ENCODE measurements around the gene PARP8.
"Not testable (repeated sequence)": the region's sequence is repeated elsewhere in the genome, so short reads cannot be mapped to it uniquely, and the experiment has no call there.

PARP8 gene

GRCh38 chr5:50666261-50667022 lies at the start of gene PARP8:
TSS of gene PARP8 (plus strand) at chr5:50666637. CDS start at chr5:50667096, 459 bp downstream.
- TF ChIP-seq CTCF (IDR thresholded peaks at IDR 0.05; ENCODE audit: control insufficient read depth, extremely low read depth, insufficient read depth): no peak
- peak within 1 kb of the TSS; percentile 71 for H3K4me3 ChIP-seq (ENCODE audit: low read depth, low read length)
- no peak for DNase-seq (ENCODE audit: low read depth)

GRCh38 chr5:50623666-50624065 lies 42.8 kb upstream of the PARP8 start:
- H3K4me3 ChIP-seq (ENCODE audit: low read depth, low read length): no peak overlapping the region
- peak; percentile 13 for DNase-seq (ENCODE audit: low read depth)
- no peak for TF ChIP-seq CTCF (IDR thresholded peaks at IDR 0.05; ENCODE audit: control insufficient read depth, extremely low read depth, insufficient read depth)

GRCh38 chr5:50634866-50635265 lies 31.6 kb upstream of the PARP8 start:
- DNase-seq (ENCODE audit: low read depth); H3K4me3 ChIP-seq (ENCODE audit: low read depth, low read length): not testable (repeated sequence)

- not testable (repeated sequence) for DNase-seq (ENCODE audit: low read depth)
These were observed 28.9 kb upstream of the PARP8 start for GRCh38 chr5:50637576-50637975.

GRCh38 chr5:50646591-50646990 lies 19.8 kb upstream of the PARP8 start:
- DNase-seq (ENCODE audit: low read depth): no peak
- no peak overlapping the region for H3K4me3 ChIP-seq (ENCODE audit: low read depth, low read length)
- TF ChIP-seq CTCF (IDR thresholded peaks at IDR 0.05; ENCODE audit: control insufficient read depth, extremely low read depth, insufficient read depth): no peak

More at GRCh38 chr5:50637576-50637975, 28.9 kb upstream of the PARP8 start:
- not testable (repeated sequence) for H3K4me3 ChIP-seq (ENCODE audit: low read depth, low read length)

GRCh38 chr5:50647726-50648125 lies 18.7 kb upstream of the PARP8 start:
- no peak overlapping the region for H3K4me3 ChIP-seq (ENCODE audit: low read depth, low read length)
- no peak for TF ChIP-seq CTCF (IDR thresholded peaks at IDR 0.05; ENCODE audit: control insufficient read depth, extremely low read depth, insufficient read depth)
- no peak for DNase-seq (ENCODE audit: low read depth)

GRCh38 chr5:50653946-50654345 lies 12.5 kb upstream of the PARP8 start:
- no peak for TF ChIP-seq CTCF (IDR thresholded peaks at IDR 0.05; ENCODE audit: control insufficient read depth, extremely low read depth, insufficient read depth)
- DNase-seq (ENCODE audit: low read depth): no peak
- H3K4me3 ChIP-seq (ENCODE audit: low read depth, low read length): no peak overlapping the region

Measured in LNCaP clone FGC (cell line).